A172 (cell line): Measurements from ENCODE around the gene HSPH1. TPM values are rescaled to one million over a fixed set of nuclear protein-coding genes. Genes with fewer than 3 reads are reported as not detected.
"Not testable (repeated sequence)": the region's sequence is repeated elsewhere in the genome, so short reads cannot be mapped to it uniquely, and the experiment has no call there.

ENCODE experiments used
- DNase-seq: peaks from one replicate; pipeline ENCODE4 v3.0.0-alpha.2; 2015; ENCODE audit warnings: low spot score
- total RNA-seq: library from RNA; depleted of rRNA; stranded (reverse); fragments of >200 nt; shearing (Covaris generic); gene quantifications from 2 replicates; pipeline ENCODE4 v1.2.3, GENCODE V29; 2014

HSPH1 gene
- total RNA-seq, 1 experiment from 2014 or later: 129 TPM

GRCh38 chr13:31177813-31178495 lies 16.2 kb upstream of the HSPH1 start:
- DNase-seq: not testable (repeated sequence)

GRCh38 chr13:31175847-31176532 lies 14.3 kb upstream of the HSPH1 start:
- DNase-seq: no peak

GRCh38 chr13:31174018-31174417 lies 12.3 kb upstream of the HSPH1 start:
- no peak for DNase-seq

GRCh38 chr13:31172535-31172934 lies 10.8 kb upstream of the HSPH1 start:
- peak; percentile 95 for DNase-seq

- peak; percentile 52 for DNase-seq
Measured at GRCh38 chr13:31172001-31172400, 10.3 kb upstream of the HSPH1 start.

- no peak for DNase-seq
Measured at GRCh38 chr13:31168736-31169135, 7.0 kb upstream of the HSPH1 start.

GRCh38 chr13:31168166-31168565 lies 6.5 kb upstream of the HSPH1 start:
- DNase-seq: no peak

- DNase-seq: no peak
Measured at GRCh38 chr13:31167490-31167889, 5.8 kb upstream of the HSPH1 start.

- DNase-seq: no peak
Measured at GRCh38 chr13:31166591-31166990, 4.9 kb upstream of the HSPH1 start.

- peak; percentile 94 for DNase-seq
Measured at GRCh38 chr13:31162151-31163008, 676 bp upstream of the HSPH1 start.

- DNase-seq: no peak
Measured at GRCh38 chr13:31160857-31161556, 697 bp downstream of the HSPH1 start.

GRCh38 chr13:31159306-31159705 lies 2.4 kb downstream of the HSPH1 start:
- DNase-seq: peak; percentile 8

GRCh38 chr13:31154939-31155338 lies 6.8 kb downstream of the HSPH1 start:
- no peak for DNase-seq

- no peak for DNase-seq
Measured at GRCh38 chr13:31151837-31152236, 9.9 kb downstream of the HSPH1 start.

GRCh38 chr13:31150315-31150985 lies 11.3 kb downstream of the HSPH1 start:
- DNase-seq: no peak

GRCh38 chr13:31149604-31150003 lies 12.1 kb downstream of the HSPH1 start:
- DNase-seq: no peak

GRCh38 chr13:31145417-31145816 lies 16.3 kb downstream of the HSPH1 start:
- DNase-seq: no peak

- no peak for DNase-seq
Measured at GRCh38 chr13:31138515-31138914, 23.2 kb downstream of the HSPH1 start.

GRCh38 chr13:31136724-31137123 lies 25.0 kb downstream of the HSPH1 start:
- no peak for DNase-seq

- DNase-seq: no peak
Measured at GRCh38 chr13:31134039-31134711, 27.5 kb downstream of the HSPH1 start.

- no peak for DNase-seq
Measured at GRCh38 chr13:31133621-31134020, 28.1 kb downstream of the HSPH1 start.
